A549 (cell line): ENCODE results near the gene ACOT7.

Experiments
- SMC3 ChIP-seq: fragments of >200 bp; sonication (Bioruptor Twin); formaldehyde crosslinking; IDR thresholded peaks from 3 replicates; pipeline ENCODE4 v1.6.1; 2018; ENCODE audit warnings: inconsistent platforms
- TF ChIP-seq, protein P1 (sequence below): fragments of 450-650 bp; IDR thresholded peaks from 2 replicates; pipeline ENCODE4 v1.6.1; 2014; ENCODE audit warnings: antibody characterized with exemption

DNA sequence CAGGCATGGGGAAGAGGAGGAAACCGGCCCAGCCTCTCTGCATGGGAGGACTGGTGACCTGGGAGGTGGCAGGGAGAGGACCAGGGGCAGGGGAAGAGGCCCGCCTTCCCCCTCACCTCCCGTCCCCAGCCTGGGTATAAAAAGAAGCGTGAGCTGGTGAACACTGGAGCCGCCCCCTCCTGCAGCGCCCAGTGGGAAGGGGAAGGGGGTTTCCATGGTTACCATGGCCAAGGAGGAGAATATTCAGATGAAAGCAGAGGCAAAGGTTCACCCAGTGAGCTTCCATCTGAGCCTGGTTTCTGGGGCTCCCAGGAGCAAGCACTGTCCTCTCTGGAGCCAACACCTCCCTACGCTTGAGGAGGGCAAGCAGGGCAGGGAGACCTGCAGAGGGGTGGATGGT lies 54.9 kb downstream of the ACOT7 start:
- TF ChIP-seq, protein P1, sequence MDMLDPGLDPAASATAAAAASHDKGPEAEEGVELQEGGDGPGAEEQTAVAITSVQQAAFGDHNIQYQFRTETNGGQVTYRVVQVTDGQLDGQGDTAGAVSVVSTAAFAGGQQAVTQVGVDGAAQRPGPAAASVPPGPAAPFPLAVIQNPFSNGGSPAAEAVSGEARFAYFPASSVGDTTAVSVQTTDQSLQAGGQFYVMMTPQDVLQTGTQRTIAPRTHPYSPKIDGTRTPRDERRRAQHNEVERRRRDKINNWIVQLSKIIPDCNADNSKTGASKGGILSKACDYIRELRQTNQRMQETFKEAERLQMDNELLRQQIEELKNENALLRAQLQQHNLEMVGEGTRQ: no peak
- no peak for TF ChIP-seq SMC3
